Measurements from ENCODE around the gene MARK1.

Gene MARK1

DNA sequence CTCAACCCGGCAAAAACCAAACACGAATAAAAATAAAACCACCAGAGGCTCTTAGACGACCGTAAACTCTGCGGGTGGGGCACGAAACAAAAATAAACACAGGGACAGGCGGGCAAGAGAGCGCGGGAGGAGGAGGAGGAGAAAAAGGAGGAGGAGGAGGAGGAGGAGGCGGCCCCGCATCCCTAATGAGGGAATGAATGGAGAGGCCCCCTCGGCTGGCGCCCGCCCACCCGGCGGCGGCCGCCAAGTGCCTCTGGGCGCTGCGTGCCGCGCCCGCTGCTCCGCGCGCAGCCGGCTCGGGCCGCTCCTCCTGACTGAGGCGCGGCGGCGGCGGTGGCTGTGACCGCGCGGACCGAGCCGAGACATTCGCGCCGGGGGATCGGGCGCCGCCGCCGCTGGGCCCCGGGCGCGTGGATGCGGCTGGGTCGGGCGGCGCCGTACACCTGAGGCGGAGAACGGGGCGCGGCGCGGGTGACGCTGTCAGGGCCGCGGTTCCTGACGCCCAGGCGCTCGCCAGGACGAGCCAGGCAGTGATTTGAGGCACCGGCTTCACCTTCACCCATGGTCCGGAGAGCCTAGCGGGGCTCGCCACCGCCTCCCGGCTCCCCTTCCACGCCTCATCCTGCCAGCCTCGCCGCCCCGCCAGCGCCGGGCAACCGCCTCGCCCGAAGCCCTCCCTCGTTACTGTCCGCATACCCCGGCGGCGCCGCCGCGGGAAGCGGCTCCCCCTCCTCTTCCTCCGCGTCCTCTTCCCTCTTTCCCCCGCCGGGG is at the start of gene MARK1:
Gene MARK1 (plus strand): TSS at position 229 of the 771 bp plus-strand sequence. CDS start 687 bp downstream, outside the sequence.
- DNase-seq: peak; percentile 86

DNA sequence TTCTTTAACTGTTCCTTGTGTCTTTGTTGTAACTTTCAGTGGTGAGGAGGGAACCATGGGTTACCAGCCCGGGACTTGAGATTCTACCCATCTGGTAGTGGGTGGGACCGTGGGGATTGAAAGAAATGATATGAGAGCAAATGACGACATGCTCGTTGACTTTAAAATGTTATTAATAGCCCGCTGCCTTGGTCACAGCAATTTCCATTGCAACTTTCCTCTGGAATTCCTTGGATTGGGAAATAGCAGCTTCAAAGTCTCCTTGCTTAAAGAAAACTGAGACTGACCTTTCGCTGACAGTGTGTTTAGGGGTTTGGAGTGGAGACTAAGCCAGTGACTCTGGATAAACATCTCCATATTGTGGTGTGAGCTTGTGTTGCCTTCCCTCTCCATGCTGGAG is 44.2 kb upstream of the MARK1 start:
- no peak for DNase-seq

DNA sequence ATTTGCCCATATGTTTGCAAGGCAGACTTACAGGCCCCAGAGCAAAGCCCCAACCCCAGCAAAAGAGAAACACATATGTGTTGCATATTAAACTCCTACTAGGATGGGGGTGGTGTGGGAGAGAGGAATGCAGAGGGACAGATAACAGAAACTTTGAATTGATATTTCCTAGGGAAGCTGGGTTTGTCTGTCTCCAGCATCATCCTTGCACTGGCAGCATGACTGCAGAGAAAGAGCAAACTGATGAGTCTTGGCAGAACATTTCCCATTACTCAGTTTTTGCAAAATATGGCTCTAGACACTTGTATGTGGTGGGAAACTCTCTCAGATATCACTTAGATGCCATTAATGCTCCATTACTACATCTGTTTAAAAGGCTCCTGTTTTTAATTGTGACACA is 43.8 kb upstream of the MARK1 start:
- no peak for DNase-seq

DNA sequence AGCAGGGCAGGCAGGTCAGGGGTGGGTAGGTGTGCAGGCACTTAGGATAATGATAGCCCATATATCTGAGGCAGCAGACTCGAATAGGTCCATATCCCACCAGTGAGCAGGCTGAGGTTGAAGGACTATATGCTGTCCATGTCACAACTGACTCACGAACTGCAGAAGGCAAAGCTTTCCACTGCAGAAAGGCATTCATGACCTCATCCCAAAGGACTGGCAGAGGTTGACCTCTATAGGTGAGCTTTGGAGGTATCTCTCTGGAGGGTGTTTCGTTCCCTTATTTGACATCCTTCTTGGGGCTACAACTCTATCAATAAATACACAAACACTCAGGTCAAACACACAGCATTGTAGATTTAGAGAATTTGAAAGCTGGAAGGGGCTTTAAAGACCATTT is 42.8 kb upstream of the MARK1 start:
- no peak for DNase-seq

DNA sequence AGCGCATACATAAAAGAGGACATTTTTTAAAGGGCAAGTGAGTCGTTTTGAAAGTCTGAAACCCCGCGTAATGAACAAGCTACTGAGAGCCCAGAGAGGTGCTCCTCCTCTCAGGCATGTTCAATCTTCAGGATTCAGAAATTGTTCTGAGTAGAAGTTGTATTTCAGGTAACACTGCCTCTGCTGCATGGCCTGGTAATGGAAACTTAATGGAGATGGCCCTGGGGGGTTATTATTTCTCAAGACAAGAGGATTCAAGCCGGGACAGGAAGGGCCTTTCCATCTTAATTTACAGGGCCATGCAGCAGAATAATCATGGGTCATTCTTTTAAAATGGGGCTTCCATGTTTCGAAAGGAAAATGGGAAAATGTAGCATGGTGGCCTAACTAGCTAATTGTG is 42.1 kb upstream of the MARK1 start:
- DNase-seq: no peak

DNA sequence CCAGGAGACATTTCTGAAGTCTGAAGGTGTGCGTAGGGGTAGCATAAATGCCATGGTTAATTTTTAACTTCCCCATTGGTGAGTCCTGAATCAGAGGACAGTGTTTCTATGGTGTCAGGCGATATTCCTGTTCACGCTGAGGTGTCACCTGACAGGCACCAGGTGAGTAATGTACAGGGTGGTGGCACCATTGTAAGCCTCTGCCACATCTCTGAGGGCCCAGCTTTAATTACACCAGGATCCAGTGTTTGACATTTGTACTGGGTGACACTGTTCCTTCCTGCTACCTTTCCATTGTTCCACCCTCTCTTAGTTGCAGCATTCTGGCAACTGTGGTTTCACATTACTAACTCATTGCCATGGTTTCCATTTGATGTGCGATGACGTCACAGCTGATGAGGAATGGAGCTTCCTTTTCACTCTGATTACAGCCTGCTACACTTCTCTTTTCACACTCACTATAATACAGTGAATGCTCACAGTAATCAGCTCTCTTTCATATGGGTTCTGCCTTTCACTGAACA is 40.6 kb upstream of the MARK1 start:
- DNase-seq: peak; percentile 88

DNA sequence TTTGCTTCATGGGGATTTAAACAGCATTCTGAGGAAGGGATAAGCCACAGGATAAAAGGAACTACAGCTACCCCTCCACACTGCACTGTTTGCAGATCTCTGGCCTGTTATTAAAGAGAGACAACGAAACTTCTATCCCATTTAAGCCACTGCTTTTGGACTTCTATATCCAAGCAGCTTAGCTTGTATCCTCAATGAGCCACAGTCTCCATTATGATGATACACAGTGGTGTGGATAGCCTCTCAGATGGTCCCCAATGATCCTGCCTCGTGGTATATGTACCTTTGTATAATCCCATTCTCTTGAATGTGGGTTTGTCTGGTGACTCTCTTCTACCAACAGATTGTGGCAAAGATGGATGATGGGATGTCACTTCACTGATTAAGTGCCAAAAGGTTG is 36.0 kb upstream of the MARK1 start:
- DNase-seq: no peak

DNA sequence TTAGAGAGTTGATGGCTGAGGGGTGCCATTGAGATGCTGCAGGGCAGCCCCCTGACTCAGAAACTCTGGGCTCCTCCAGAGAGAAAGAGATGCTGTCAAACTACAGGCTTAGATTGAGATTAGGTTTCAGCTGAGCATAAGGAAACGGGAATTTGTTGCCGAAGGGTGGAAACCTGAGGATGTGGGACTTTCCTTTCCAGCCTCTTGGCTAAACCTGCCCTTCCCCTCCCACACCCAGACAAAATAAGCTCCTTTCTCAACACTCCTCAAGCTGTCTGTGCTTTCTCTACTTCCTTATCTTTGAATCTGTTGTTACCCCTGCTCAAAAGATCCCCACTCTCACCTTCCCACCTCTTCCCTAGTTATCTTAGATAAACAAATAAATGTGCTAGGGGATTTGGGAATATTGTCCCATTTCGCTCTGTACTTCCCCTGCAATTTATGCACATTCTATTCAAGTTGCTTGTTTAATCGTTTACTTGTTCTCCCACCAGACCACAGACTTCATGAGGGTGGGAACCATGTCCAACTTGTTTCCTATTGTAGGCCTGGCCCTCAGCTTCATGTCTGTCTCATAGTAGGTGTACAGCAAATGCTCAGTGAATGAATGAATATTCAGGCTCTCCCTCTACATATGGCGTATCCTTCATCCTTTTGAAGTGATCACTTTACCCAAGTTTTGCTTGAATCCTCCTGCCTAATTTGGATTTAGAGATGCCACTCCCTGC is 30.6 kb upstream of the MARK1 start:
- DNase-seq: peak; percentile 31

DNA sequence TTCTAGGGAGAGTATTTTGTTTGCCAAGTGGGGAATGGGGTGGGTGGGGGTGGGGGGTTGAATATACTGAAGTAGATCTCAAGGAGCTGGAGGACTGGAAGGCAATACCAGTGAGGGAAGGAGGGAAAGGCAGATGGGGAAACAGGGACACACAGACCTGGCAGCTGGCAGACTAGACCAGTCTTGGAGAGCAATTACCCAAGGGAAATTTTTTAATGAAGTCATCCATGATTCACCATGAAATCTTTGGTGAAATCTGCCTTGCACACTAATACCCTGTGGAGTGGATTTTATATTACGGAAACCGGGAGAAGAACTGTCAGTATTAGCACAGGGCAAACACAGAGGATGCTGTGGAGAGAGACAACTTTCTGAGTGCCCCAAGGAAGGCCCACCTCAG is 29.7 kb upstream of the MARK1 start:
- peak; percentile 59 for DNase-seq

DNA sequence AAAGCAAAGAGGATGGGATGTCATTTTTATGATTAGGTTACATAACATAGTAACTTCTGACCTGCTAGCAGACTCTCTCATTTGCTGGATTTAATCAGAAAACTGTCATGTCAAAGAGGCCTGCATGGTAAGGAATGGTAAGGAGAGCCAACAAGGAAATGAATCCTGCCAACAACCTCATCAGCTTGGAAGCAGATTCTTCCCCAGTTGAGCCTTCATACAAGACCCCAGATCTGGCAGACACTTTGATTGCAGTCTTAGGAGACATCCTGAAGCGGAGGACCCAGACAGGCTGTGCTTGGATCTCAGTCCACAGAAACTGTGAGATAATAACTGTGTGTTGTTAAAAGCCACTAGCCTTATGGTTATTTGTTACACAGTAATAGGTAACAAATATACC is 27.6 kb upstream of the MARK1 start:
- no peak for DNase-seq

DNA sequence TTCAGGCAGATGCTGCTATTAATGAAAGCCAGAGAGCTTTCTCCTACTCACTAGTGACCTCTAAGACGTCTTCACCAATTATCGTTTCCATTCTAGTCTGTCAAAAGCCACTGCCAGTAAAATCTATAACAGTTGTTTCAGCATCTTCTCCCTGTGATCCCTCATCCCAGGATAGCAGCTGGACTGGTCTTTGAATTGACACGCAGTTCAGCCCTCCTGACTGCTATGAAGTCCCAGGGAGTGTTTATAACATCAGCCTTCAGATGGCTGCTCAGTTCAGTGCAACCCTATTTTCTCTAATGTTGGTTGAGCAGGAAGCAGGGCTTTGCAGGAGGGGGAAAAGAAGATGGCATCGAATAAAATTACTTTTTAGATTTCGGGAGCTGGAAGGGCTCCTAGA is 23.6 kb upstream of the MARK1 start:
- no peak for DNase-seq

DNA sequence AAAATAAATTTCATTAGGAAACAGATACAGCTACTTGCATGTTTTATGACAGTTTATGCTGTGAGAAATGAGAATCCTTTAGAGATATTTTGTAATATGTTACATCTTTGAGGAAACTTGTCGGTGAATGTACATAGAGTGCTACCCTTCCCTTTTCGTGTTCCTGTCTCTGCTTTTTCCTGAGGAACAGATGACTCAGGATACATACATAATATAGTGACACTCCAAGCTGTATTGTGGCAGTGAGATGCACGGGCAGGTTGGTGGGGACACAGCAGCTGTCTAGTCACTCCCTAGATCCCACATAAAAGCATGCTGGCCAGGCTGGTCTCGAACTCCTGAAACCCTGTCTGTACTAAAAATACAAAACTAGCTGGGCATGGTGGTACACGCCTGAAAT is 20.9 kb upstream of the MARK1 start:
- DNase-seq: no peak

DNA sequence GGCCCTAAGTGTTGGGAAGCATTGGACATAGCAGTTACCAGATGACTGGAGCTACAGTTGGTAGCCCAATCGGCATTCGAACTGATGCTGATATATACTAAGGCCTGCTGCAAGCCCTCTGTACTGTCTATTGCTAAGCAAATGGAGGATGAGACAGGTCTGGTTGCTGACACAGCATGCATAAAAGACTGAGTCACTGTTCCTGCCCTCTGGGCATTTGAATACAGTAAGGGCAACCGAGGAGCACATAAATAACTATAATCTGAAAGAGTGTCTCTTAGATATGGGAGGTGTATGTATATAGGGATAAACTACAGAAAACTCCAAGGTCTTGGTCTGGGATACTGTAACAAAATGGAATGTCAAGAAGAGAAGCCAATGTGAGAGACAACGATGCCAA is 16.8 kb upstream of the MARK1 start:
- peak; percentile 68 for DNase-seq

DNA sequence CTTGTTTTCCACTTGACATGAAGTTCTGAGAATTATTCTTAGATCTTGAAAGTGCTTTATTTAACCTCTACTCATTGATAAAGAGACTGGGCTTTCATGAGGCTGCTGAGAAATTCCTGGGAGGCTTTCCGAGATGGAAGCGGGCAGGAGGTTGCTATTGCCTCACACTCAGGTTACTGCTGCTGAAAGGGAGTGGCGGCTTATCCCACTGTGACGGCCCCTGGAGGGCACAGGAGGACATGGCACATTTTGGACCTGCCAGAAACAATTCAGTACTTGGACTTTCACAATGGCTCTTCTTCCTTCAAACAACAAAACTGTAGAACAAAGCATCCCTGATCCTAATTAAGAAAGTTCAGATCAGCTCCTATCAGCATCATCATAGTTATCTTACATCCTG is 16.2 kb upstream of the MARK1 start:
- peak; percentile 31 for DNase-seq

DNA sequence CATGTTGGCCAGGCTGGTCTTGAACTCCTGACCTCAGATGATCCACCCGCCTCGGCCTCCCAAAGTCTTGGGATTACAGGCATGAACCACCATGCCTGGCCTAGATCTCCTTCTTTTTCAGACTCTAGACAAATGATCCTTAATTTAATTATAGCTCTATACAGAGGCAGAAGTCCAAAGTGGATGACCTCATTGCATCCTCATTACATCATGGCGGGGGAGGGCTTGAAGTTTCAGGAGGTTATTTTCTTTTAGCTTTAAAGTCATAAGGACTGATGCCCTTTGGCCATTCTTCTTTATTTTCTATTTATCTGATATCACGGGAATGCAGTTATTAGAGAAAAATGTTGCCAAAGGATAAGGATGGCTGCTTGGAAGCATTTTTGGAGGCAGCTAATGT is 14.1 kb upstream of the MARK1 start:
- DNase-seq: no peak

DNA sequence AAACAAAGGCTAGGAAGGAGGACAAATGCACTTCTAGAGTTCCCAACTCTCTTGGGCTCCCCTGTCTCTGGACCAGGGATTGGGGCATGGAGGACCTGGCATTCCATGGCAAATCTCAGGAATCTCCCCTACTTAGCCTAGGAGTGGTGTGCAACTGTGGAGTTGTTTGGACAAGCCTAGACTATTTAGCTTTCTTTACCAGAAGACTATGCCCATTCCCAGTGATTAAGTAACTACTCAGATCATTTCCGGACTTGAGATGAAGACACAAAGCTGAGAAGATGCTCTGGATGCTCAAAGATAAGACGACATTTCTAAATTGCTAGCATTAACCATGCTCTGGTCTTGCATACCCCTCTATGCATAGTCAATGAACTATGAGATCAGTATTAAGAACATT is 13.7 kb upstream of the MARK1 start:
- no peak for DNase-seq

DNA sequence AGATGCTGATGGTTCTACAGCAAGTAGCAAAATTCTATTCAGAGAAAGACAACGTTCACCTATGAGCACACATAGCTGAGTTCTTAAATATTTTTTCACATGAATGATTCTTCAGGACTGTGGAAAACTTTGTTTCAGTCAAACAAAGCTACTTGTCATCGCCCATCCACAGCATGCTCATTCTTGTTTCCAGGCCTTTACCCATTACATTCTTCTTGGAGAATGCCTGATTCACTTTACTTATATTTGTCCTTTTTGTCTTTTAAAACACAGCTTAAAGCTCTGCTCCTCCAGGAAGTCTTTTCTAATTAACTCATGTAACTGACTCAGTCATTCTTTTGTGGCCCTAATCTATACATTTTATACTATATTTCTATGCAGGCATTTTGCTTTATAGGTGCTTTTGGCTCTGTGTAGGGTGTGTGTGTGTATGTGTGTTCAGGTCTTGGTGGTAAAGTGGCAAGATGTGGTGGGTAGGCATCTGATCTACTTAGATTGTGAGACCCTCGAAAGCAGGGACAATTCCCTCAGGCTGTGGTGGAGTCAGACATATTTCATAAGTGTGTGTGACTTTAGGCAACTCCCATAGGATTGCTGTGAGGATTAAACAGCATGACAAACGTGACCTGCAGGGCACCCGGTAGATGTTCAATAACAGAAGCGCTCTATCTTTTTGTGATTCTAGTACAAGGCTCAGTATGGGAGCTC is 11.8 kb upstream of the MARK1 start:
- DNase-seq: no peak

DNA sequence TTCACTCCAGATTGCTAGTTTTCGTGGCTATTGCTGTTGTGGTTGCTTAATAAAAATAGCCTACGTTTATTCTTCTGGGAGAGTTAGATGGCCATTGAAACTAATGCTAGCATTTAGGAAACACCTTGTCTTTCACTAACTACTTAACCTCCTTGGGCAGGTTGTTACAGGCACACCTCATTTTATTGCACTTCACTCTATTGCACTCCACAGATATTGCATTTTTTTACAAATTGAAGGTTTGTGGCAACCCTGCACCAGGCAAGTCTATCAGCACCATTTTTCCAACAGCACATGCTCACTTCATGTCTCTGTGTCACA is 11.3 kb upstream of the MARK1 start:
- DNase-seq: no peak

DNA sequence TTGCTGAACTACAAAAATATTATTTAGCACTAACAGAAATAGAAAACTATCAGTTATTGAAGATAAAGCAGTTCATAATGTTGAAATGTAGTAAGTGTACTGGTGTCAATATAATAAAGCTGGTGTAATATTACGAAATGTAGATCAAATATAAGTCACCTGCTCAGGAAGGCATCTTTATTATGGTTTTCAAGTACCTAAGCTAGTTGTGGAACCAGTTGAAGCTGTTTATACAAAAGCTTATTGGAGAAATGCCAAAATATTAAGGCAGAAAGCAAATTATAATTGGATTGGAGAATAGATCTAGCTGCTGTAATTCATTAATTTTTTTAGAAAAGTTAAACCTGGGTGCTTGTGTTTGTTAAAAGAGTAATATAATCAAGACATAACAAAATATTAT is 6.2 kb upstream of the MARK1 start:
- peak; percentile 36 for DNase-seq

DNA sequence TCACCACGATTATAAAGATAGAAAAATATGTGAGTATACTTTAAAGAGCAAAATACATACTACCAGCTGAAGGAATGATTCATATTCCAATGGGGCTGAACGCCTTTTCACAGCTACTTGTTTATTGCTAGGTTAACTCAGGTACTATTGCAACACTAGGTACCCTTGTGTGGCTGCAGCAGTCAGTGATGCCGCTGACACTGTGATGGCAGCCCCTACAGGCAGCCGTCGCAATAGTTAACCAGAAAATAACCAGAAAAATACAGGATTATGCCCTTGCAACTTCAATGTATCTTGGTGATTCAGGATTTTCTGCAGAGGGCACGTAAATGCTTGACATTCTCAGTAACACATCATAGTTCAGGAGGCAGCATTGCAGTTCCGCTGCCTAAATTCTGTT is 1.6 kb upstream of the MARK1 start:
- DNase-seq: peak; percentile 38

DNA sequence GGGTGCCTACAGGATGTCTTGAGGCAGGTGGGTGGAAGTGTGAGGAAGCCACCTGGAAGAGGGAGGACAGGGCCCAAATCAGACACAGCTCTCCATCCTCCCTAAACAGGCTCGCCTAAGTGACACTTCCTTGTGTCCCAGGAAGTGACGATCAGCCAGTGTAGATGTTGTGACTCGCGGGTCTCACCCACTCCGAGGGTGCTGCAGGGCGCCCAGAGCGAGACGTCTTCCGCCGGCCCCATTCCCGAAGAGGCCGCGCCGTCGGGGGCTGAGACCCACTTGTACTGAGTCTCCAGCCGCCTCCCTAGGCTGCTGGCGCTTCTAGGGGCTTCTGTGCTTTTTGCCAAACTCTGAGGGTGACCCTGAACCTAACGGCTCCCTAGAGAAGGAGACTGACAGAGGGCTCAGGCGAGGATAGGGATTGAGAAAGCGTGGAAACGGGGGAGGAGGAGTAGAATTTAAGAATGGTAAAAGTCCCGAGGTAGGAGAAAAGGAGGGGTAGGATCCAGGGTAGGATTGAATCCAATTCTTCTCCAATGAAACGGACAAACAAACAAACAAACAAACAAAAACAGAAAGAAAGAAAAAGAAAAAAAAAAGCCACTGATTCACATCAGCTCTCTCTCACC is 543 bp upstream of the MARK1 start:
- DNase-seq: peak; percentile 65

DNA sequence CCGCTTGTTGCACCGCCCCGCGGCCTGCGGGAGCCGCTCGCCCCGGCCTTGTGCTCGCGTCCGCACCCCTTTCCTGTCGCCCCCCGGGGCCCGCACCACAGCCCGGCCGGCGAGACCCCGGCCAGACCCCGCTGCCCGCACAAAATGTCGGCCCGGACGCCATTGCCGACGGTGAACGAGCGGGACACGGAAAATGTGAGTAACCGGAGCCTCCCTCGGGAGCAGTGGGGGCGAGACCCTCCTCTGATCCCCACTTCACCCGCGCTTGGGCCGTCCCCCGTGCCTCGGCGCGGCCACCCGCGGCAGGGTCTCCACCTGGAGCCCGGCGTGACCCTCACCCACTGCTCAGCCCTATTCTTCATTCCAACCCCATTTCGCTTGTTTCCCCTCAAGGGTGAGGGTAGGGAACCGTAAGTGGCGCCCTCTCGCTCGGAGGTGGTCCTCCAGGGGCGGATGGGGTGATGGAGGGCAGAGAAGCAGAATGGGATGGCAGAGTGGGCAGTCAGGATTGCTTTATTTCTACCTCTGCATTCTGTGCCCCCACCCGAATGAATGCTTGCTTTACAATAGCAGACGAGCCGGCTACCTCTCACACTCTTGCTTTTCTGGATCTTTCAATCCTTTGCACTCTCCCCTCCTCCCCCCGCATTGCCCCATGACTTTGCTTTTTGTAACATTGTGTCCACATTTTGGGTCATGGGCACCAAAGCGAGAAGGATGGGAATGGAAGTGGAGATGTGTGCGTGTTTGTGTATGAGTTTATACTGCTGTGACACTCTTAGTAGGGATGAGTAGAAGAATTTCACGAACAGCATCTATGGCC is 954 bp downstream of the MARK1 start:
- DNase-seq: peak; percentile 65

All from NCI-H69 (cell line).